HG02642 (cell line): Measurements from ENCODE around the gene SWAP70.

Experiments
- ATAC-seq: cut with Tn5 transposase; IDR thresholded peaks from one replicate; pipeline ENCODE4 v1.9.1; 2021; ENCODE audit warnings: mild to moderate bottlenecking; ENCODE audit not compliant: unreplicated experiment, poor library complexity

SWAP70 gene

DNA sequence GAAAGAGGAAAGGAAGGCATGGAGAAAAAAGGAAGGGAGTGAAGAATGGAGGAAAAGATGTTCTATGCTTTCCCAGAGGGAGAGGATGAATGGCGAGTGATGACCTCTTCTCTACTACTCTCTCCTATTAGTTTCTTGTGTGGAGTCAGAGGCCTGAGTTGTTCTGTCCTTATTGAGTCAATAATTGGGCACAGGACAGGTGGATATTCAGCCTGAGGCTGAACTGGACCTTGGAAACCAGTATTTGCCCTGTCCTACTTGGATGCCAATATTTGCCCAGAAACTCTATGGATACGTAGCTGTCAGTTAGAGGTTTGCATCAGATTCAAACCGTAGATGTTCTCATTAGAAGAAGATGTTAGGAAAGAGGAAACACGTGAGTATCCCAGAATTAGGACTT is 17.6 kb upstream of the SWAP70 start:
- no peak for ATAC-seq

DNA sequence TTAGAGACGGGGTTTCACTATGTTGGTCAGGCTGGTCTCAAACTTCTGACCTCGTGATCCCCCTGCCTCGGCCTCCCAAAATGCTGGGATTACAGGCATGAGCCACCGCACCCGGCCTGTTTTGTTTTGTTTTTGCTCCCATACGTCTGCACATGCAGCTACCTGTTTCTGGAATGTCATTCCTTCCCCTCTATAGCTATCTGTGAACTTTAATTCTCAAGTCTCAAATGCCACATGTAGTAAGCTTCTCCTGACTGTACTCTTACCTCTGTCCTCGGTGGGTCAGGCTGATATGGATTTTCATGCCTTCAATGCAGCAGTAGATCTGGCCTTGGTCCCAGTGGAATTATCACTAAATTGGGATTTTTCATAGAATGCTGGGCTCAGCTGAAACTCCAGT is 12.4 kb upstream of the SWAP70 start:
- no peak for ATAC-seq

DNA sequence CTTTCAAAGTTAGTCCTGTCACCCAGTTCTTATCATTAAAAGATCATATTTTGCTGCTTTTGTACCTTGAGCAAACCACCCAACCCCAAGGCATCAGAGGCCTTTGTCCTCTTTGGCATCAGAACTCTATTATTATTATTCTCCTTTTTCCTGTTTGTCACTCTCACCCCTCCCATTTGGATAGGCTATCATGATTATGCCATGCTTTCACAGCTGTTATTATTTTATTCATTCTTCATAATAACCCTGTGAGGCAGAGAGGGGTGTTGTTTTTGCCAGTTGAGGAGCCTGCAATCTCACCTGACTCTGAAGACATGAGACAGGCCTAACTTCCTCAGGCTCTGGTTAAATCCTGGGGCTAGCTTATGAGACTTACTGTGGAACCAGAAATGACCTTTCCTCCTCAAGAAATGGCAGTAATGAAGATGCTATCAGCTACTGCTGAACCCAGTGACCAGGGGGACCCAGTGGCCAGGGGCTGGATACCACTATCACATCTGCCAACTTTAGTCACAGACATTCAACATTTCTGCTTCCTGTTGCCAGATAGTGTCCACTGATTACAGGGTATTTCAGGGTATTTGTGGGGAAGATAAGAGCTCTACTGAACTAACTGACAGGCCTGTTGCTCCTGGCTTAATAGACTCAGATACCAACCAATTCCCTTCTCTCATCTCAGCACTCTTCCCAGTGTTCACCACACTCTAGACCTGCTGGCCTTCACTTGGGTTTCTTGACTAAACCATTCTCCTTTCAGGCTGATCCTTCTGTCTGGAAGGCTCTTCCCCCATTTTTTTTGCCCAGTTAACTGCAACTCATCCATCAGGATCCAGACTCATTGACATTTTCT is 11.8 kb upstream of the SWAP70 start:
- ATAC-seq: no peak

DNA sequence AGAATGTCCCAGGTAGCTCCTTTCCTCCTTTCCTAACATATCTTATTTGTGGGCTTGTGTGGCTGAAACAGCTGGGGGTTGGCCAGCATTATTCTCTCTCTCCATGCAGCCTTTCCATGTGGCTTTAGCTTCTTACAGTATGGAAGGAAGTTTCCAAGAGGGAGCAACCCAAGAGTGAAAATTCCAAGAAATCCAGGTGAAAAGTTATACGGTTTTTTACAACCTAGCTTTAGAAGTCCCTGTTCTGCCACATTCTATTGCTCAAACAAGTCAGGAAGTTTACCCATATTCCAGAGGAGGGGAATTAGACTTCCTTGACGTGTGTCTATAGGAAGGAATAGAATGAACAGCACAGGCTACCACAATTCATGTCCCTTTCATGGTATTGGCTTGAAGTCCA is 10.0 kb upstream of the SWAP70 start:
- ATAC-seq: no peak

DNA sequence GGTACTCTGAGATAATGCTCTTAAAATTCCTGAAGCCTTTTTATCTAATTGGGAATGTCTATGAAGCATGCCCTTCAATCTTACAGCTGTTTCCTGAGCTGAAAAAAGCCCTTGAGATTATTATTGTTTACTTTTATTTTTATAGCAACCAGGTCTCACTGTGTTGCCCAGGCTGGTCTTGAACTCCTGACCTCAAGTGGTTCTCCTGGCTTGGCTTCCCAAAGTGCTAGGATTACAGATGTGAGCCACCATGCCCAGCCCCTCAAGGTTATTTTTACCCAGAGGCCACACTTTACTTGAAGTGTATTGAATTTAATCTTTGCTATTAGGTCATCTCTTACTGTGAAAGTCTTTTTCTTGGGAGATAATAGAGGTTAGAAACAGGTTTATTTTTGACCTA is 7.0 kb upstream of the SWAP70 start:
- ATAC-seq: no peak

DNA sequence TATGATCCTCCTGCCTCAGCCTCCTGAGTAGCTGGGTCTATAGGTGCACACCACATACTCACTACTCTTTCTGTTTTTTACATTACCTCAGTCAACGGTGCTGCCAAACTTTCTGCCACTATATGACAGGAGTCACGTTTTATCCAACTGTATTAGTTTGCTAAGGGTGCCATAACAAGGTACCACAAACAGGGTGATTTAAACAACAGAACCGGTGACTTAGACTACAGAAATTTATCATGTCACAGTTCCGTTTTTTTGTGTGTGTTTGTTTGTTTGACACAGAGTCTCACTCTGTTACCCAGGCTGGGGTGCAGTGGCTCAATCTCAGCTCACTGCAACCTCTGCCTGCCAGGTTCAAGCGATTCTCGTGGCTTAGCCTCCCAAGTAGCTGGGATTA is 6.3 kb upstream of the SWAP70 start:
- ATAC-seq: no peak

DNA sequence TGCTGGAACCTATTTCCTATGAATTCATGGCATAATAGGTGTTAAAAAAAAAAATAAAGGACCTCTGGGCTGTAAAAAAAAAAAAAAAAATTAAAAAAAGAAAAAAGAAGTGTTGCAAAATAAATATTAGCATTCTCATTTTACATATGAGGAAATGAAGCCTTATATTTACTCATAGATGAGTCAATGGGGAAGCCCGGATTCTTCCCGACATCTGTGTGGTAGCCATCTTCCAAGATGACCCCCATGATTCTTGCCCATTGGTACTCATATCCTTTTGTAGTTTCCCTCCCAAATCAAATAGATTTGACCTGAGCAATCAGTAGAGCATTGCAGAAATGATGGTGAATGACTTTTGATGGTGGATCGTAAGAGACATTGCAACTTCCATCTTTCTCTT is 3.0 kb upstream of the SWAP70 start:
- ATAC-seq: no peak

DNA sequence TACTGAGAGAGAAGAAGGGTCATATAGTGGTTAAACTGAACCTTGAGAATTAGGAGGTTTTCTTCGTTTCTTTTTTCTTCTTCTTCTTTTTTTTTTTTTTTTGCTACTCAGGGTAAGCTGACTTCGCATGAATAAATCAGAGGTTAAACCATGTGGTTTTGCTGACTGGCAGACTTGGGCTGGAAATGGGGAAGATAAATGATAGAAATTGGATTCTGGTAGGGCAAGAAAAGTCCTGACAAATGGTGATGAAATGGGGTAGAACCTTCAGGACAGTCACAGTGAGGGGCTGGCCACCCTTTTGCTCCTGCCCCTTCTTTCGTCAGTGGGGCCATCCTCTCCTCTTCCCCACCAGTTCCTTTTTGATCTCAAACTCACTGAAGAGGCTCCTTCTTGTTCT is 1.6 kb upstream of the SWAP70 start:
- ATAC-seq: no peak

DNA sequence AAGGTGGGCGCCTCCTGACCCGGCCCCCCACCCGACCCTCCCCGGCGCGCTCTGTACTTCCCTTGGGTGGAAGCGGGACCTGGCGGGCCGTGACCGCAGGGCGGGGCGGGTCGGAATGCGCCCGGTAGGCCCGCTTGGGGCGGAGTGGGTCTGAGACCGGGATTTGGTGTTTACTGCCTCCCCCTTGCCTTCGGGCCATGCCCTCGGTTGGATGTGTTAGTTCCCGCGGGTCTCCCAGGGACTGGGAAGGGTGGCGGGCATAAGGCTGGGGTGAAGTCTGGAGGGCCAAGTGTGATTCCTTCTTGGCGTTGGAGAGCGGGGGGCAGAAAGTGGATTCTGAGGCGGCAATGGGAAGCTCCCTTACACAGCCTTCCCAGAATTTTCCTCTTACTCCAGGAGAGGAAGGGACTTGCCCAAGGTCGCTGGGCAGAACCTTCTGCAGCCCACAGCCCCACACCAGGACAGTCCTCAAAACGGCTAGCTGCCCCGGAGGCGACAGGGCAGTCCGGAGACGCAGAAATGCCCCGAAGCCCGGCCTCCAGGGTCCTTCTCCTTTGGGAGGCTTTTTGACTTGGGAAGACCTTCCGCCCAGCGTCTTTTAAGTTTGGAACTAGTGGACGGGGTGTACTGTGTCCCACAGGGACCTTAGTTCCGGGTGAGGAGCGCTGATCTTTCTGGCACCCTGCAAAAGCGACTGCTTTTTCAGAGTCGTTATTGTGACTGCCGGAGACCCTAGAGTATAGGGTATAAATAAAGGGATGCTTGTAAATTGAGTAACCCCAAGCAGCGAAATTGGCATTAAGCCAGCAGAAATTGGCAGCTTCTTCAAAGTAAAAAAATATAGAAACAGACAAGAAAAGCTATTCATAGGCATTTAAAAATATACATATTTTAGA is 647 bp downstream of the SWAP70 start:
- ATAC-seq: peak; percentile 53

DNA sequence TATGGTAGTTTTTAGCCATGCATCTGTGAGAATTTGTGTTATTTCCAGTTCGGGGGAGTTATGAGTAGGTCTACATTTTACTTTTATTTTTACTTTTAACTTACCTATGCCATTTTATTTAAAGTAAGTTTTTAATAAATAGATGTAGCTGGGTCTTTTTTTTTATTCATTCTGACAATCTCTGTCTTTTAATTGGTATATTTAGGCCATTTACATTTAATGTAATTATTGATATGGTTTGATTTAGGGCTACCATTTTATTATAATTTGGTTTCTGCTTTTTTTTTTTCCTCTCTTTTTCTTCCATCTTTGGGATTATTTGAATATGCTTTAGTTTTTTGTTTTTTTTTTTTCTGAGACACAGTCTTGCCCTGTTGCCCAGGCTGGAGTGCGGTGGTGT is 1.9 kb downstream of the SWAP70 start:
- ATAC-seq: no peak

DNA sequence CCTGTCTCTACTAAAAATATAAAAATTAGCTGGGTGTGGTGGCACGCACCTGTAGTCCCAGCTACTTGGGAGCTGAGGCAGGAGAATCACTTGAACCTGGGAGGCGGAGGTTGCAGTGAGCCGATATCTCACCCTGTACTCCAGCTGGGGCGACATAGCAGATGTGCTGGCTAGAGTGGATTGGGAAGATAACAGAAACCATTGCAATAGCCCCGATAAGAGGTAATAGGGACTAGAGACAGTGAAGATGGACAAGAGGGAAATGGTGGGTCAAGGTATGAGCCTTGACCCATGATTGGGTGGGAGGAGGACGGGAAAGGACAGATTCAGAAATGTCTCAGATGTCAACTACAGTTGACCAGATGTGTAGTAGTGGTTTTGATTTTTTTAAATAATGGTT is 6.1 kb downstream of the SWAP70 start:
- no peak for ATAC-seq

DNA sequence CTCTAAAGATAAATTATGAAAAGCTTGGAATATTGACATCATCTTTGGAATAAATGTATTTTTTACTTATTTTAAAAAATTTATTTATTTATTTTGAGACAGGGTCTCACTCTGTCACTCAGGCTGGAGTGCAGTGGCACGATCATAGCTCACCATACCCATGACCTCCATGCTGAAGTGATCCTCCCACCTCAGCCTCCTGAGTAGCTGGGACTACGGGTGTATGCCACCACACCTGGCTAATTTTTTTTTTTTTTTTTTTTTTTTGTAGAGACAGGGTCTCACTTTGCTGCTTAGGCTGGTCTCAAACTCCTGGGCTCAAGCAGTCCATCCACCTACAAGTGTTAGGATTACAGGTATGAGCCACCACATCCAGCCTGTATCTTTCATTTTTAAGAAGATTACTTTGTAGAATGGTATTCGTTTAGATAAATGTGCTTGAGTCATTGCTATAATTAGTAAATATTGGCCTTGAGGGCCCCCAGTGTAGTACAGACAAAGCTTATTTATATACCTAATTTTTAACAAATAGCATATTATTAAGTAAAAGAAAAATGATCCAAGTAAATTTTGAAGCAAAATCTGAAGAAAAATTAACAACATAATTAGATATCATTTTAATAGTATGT is 8.5 kb downstream of the SWAP70 start:
- ATAC-seq: no peak

DNA sequence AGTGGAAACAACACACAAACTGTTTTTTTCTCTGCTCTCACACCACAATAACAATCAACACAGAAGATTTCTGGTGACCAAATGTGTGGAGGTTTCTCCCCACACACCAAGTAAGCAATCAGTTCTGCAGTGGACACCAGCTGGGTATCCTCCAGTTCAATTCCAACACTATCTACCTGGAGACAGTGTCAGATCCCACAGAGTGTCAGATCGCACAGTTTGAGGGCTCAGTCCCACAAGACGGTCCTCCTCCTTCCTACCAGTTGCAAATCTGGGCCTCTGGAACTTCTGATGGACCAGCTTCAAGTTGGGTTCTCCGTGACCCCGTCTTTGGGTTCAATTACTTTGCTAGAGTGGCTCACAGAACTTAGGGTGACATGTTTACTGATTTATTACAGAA is 9.0 kb downstream of the SWAP70 start:
- ATAC-seq: no peak

DNA sequence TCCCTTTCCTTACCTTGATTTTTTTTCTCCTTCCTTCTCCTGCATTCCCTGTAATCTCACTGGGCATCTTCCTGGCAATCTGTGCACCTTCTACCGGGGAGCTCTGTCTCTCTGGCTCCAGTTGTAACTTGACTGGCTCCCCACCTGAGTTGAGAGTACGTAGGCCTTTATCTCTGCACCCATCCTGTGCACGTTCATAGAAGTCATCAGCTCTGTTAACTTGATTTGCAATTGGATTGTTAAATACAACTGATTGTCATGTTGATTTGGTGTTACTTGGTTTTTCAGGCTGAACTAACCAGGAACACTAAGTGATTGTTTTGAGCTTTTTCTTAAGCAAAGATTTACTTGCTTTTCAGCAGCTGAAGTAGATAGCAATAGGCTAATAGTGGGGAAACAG is 11.8 kb downstream of the SWAP70 start:
- ATAC-seq: no peak

DNA sequence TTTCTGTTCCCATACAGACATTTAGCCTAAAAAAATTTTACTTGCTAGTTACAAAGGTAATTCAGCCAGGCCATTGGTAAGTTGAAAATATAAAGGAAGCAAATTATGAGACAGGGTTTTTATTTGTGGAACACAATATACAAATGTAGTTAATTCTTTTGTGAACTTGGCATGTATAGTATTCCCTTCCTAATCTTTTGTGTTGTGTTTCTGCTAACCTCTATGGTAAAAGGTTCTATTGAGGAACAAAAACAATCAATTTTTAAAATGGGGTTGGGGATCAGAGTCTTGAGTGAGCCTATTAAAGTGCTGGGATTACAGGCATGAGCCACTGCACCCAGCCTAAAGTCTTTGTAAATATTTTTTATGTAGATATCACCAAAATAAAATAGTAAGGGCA is 14.1 kb downstream of the SWAP70 start:
- ATAC-seq: no peak

DNA sequence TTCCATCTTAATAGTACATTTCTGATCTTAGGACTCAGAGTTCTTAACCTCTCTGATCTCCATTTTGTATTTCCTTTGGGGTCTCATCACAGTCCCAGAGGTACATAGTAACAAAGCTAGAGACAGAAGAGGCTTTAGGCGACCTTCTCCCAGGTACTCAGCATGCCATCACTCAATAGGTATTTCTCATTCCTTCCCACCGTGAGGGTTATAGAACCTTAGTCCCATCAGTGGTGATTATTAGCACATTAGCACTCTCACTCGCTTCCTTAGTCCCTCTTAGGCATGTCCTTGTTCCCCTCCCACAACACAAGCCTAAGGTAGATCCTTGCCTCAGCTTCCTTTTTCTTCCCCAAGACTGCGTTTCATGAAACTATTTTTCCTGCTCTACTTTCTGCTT is 14.7 kb downstream of the SWAP70 start:
- no peak for ATAC-seq

DNA sequence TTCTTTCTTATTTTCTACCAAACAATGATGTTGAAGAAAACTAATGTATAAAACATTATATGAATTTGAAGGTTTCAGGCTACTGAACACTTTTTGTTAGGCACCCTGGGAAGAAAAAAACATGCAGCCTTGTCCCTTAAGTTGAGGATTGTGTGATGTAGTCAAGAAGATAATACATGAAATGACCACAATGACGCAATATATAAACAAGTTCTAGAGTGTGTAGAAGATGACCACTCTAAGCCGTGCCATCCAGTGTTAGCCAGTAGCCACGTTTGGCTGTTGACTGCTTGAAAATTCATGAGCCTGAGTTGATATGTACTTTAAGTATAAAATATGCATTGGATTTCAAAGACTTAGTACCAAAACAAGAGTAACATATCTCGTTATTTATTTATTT is 16.2 kb downstream of the SWAP70 start:
- no peak for ATAC-seq

DNA sequence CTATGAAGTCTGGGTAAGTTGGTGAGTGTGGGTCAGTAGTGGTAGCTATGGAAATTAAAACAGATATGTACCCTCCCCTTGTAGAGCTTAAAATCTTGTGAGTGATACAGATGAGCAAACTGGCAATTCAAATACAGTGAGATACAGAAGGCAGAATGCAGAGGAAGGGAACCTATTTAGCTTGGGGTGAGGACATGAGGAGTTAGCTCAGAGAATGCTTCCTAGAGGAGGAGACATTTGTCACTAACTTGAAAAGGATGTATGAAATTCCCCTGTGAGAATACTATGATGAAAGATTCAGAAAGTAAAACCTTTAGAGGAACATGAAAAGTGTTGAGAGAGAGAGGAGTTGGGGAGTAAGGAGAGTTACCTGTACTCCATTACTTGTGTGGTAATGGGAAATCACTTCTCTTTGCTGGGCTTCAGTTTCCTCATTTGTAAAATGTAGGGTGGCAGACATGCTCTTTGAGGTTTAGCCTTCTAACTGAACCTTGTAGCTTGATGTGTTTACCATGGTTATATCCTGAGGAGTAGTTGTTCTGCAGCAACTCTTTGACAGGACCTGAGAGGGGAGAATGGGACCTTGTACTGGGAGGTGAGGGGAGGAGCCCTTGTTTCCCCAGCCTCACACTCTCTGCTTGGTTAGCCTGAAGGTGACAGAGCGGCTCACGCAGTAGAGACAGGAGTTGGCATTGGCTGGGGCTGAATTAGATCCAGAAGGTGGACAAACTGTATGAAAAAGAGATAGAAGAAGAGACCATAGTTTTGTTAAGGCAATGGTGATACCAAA is 17.9 kb downstream of the SWAP70 start:
- peak; percentile 46 for ATAC-seq

DNA sequence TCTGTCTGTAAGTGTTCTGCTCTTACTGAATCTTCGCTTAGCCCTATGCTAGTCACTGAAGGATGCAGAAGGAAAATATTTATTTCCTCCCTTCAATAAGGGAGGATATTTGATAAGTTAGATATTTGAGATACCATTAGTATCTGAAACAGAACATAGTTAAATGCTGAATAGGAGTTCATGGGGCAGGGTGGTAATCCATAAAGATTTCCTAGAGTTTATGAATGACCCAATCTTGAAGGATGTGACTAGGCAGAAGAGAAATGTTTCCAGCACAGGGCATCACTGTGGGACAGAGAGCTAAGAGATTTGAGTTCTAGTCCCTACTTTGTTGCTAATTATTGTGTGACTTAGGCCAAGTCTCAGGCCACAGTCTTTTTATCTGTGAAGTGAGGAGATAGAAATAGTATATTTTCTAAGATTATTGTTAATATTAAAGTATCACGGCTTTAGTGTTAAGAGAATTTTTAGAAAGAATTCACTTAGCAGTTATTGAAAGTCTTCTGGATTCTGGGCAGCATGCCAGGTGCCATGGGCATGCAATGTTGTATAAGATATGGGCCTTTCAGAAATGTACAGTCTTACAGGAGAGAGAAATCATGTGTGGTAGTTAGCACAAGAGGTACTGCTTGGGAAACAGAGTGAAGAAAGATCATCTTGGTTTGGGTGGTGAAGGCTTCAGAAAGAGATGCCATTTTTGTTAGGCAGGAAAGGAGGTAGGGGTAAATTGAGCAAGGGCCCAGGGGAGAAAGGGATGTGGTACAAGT is 24.0 kb downstream of the SWAP70 start:
- no peak for ATAC-seq
